GM12875 (cell line): ENCODE data around the gene MARCHF6.

ENCODE experiments used
- H3K4me3 ChIP-seq: one replicate; pipeline ENCODE4 v1.5.1; 2011; ENCODE audit warnings: low read depth, low read length, control low read depth
- TF ChIP-seq, protein P1 (sequence below): IDR thresholded peaks from 2 replicates; pipeline ENCODE4 v1.5.1; 2011; ENCODE audit warnings: low read depth, mild to moderate bottlenecking, control low read depth, inconsistent platforms, low read length, moderate library complexity, borderline replicate concordance; ENCODE audit not compliant: insufficient read depth

Gene MARCHF6

DNA sequence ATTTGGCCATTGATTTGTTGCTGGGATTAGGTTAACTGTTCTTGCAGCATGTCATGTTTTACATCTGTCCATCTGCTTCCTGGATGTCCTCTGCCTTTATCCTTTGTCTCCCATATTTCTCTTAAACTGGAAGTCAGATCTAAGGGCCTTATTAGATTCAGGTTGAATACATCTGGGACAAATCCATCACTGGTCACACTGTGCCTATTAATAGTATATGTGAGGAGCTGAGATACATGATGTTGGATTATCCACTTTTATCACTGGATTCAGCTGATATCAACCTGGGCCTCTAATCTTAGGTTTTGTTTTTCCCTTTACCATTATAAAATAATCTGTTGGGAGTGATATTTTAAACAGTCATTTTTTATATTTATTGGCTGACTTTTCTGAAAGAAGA is 46.3 kb downstream of the MARCHF6 start:
- TF ChIP-seq, protein P1, sequence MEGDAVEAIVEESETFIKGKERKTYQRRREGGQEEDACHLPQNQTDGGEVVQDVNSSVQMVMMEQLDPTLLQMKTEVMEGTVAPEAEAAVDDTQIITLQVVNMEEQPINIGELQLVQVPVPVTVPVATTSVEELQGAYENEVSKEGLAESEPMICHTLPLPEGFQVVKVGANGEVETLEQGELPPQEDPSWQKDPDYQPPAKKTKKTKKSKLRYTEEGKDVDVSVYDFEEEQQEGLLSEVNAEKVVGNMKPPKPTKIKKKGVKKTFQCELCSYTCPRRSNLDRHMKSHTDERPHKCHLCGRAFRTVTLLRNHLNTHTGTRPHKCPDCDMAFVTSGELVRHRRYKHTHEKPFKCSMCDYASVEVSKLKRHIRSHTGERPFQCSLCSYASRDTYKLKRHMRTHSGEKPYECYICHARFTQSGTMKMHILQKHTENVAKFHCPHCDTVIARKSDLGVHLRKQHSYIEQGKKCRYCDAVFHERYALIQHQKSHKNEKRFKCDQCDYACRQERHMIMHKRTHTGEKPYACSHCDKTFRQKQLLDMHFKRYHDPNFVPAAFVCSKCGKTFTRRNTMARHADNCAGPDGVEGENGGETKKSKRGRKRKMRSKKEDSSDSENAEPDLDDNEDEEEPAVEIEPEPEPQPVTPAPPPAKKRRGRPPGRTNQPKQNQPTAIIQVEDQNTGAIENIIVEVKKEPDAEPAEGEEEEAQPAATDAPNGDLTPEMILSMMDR = no peak
- no peak overlapping the region for H3K4me3 ChIP-seq

DNA sequence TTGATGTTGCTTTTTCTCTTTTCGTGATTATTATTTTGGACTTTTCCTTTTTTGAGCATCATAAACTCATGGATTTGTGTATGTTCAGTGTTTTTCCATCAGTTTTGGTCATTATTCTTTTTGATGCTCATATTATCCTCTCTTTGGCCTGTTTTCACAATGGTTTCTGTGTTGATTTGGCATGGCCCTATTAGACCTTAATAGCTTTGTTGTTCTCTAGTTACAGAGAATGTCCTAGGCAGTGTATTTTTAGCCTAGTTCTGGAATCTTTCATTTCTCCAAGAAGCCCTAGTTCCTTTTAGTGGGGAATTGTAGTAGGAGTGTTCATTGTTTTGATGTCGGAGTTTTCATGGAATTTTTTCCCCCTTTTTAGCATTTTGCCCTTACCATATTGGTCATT is 46.9 kb downstream of the MARCHF6 start:
- TF ChIP-seq, protein P1 = no peak
- no peak overlapping the region for H3K4me3 ChIP-seq

DNA sequence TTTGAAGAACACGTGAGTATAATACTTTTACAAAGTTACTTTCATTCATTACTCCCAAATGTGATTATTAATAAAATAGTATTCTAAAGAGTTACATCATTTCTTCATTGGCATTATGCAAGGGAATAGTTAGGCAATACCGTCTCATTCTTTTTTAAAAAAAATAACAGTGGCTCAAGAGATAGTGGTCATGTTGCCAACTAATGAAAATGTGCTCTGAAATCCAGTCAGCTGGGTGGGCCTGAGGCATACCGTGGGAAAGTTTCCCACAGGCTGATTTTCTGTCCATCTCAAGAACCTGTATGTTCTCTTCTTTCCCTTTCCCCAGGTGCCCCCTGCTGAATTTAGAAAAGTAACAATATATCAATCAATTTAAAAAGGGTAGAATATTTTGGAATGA is 47.3 kb downstream of the MARCHF6 start:
- H3K4me3 ChIP-seq = no peak overlapping the region
- TF ChIP-seq, protein P1 = no peak

DNA sequence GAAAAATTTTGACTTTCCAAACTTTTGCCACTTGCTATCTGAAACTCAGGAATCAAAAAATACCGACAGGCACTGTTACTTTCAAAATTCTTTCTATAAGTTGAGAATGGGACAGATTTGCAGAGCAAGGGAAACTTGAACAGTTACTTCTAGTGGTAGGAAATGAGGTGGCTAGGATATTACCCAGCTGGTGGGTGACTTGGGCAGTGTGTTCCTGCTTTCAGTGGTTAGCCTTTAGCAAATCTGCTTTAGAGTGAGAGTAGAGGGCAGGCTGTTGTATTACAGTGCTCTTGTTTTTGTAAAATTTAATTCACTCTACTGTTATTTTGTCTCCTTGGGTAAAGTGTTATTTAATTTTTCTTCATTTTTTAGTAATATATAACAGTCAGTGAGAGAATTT is 48.0 kb downstream of the MARCHF6 start:
- TF ChIP-seq, protein P1 = no peak
- H3K4me3 ChIP-seq = no peak overlapping the region
